H1 (cell line): Measurements from ENCODE around the gene NFE2L2. TPM values are rescaled to one million over a fixed set of nuclear protein-coding genes. Genes with fewer than 3 reads are reported as not detected.

Experiments
- ATF3 ChIP-seq: IDR thresholded peaks from 2 replicates; pipeline ENCODE4 v1.6.1; 2011; ENCODE audit warnings: low read depth, mild to moderate bottlenecking, low read length; ENCODE audit not compliant: insufficient read depth
- BCL11A ChIP-seq, 2 experiments: IDR thresholded peaks; one replicate each; pipeline ENCODE4 v1.6.1; 2011; ENCODE audit warnings: low read depth in 2 of 2, low read length in 2 of 2, mild to moderate bottlenecking in 2 of 2
- CHD2 ChIP-seq: IDR thresholded peaks from 2 replicates; pipeline ENCODE4 v1.6.1; 2012; ENCODE audit warnings: low read length, improper control_type of control experiment
- CREB1 ChIP-seq: IDR thresholded peaks from 2 replicates; pipeline ENCODE4 v1.6.1; 2012; ENCODE audit warnings: inconsistent platforms
- E2F6 ChIP-seq: IDR thresholded peaks from 2 replicates; pipeline ENCODE4 v1.6.1; 2012; ENCODE audit warnings: inconsistent platforms
- NRF1 ChIP-seq: IDR thresholded peaks from 2 replicates; pipeline ENCODE4 v1.6.1; 2011; ENCODE audit warnings: mild to moderate bottlenecking, low read depth, low read length, improper control_type of control experiment
- POLR2A ChIP-seq, 2 experiments: IDR thresholded peaks; 1 replicate in 1 of 2; 2 replicates in 1 of 2; pipeline ENCODE4 v1.6.1; 2011; ENCODE audit warnings: low read depth in 2 of 2, low read length in 2 of 2, mild to moderate bottlenecking in 2 of 2; ENCODE audit errors: control extremely low read depth in 1 of 2
- POU5F1 ChIP-seq: IDR thresholded peaks from 2 replicates; pipeline ENCODE4 v1.6.1; 2011; ENCODE audit warnings: low read depth, mild to moderate bottlenecking, low read length, moderate library complexity
- TAF7 ChIP-seq: optimal IDR thresholded peaks from 2 replicates; pipeline ENCODE3; 2011; ENCODE audit warnings: low read depth, mild to moderate bottlenecking, inconsistent platforms, low read length, moderate library complexity, borderline replicate concordance
- polyA plus RNA-seq, 7 experiments: library from polyadenylated mRNA; depleted of rRNA in 3 of 7; stranded (reverse) in 5 of 7; unstranded in 2 of 7; fragments of >200 nt in 5 of 7; fragments of 200-250 nt in 2 of 7; gene quantifications; 1 replicate in 5 of 7; 2 replicates in 1 of 7; 4 replicates in 1 of 7; pipeline versions ENCODE4 v1.2.1 to v1.2.3, GENCODE V29; 2011 to 2013; ENCODE audit warnings: missing spikeins in 2 of 7, mixed read lengths in 2 of 7
- total RNA-seq: library from RNA; stranded (reverse); fragmentation: NEBNext Ultra II Directional; extraction: Animal tissue kit (Norgen Biotek cat#: 25700); gene quantifications from 2 replicates; pipeline ENCODE4 v1.2.1, GENCODE V29; 2021

Gene NFE2L2
- total and polyA plus RNA-seq, 2 of the 8 experiments (the other 6 are each of a cell fraction or from before 2014, with no cell fraction given): 33.2 to 34.5 TPM

GRCh38 chr2:177289824-177290628 lies 25.5 kb upstream of the NFE2L2 start (continued):
- TF ChIP-seq E2F6: no peak
- TF ChIP-seq POLR2A (IDR thresholded peaks at IDR 0.05; ENCODE audit: control extremely low read depth in 1 of 2, low read depth in 2 of 2, low read length in 2 of 2): no peak
- no peak for TF ChIP-seq TAF7
- no peak for TF ChIP-seq BCL11A (IDR thresholded peaks at IDR 0.05; ENCODE audit: low read depth in 2 of 2, low read length in 2 of 2)
- no peak for TF ChIP-seq NRF1
- TF ChIP-seq CHD2: no peak
- no peak for TF ChIP-seq CREB1
- TF ChIP-seq ATF3: no peak
- no peak for TF ChIP-seq POU5F1
